T-helper 1 cell (primary cell): ENCODE measurements around the gene ADAM19.
A peak's percentile ranks its signal among the peaks of the same experiment; 100 is the strongest.
"Not testable (repeated sequence)": the region's sequence is repeated elsewhere in the genome, so short reads cannot be mapped to it uniquely, and the experiment has no call there.

Source experiments
- DNase-seq, 5 donors: peaks; one replicate each; pipeline ENCODE4 v3.0.0-alpha.2; 2012 to 2020

The ADAM19 gene

GRCh38 chr5:157513182-157513581 lies 62.4 kb downstream of the ADAM19 start:
- DNase-seq, result no peak

GRCh38 chr5:157511651-157512644 lies 63.6 kb downstream of the ADAM19 start:
- DNase-seq, result peak in 1 of 5 donors; percentile 33

- no peak for DNase-seq
Measured at GRCh38 chr5:157510682-157511081, 64.9 kb downstream of the ADAM19 start.

DNA sequence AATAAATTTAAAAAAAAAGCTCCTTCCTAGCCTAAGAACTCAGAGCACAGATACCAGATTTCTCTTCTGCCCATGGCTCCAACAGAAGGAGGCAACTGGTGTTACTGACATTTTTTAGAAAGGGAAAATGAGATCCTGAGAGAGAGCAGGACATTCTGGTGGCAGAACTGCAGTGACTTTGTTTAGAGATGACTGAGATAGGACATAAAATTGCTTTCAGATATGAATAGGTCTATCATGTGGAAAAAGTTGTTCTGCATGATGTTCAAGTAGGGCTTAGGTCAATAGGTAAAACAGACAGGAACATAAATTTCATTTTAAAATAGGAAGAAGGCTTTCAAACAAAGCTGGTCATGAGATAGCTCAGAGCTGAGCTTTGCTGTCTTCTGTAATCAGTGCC lies 66.0 kb downstream of the ADAM19 start:
- no peak for DNase-seq

DNA sequence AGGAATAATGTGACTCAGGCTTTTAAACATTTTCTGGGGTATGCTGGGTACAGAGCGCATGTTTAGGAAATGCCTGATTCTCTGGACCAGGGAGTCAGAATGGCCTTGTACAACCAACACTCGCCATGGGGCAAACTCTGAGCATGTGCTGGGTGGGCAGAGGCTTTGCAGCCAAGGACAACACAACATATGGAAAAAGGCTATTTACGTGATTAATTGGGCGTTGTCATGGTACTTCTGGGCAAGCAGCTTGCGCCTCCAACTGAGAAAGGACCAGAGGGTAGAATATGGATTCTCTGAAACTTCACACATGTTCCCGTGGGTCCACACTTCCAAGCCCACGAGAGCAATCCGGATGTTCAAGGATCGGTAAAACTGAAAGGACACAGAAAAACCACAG lies 66.5 kb downstream of the ADAM19 start:
- DNase-seq, result no peak

- no peak for DNase-seq
Measured at GRCh38 chr5:157506981-157507780, 68.4 kb downstream of the ADAM19 start.

DNA sequence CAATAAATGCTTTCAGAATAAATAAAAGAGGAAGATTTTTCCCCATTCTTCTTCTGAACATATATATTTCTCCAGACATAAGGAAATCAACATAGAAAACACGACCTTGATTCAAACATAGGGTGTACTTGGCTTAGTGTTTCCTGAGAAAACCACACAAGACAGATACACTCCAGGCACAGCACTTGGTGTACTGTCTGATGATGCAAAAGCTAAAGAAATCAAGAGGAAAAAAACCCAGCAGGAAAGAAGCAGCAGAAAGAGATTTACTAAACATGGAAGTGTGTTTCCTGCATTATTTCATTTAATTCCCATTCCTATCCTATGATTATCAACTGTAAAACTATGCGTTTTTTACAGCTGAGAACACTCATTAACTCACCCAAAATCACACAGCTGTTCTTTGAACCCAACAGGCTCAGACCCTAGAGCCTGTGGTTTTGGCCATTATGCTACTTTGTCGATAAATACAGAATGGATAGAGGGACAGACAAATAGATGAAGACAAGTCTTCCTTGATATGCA lies 69.4 kb downstream of the ADAM19 start:
- no peak for DNase-seq

DNA sequence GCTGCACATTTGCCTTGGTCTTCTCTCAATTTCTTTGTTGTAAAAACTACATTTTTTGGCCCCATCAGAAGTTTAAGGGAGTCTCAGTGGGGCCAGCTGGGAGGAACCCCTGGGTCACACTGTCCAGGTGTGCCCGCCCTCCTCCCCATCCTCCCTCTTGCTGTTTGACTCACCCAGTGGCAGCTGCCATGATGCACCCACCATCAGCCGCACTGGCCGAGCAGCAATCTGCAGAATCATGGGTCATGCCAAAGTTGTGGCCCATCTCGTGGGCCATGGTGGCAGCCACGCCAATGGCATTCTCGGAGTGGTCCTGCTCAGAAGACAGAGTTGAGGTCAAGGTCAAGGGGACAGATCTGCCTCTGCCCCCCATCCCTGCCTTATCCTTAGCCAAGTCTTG lies 70.1 kb downstream of the ADAM19 start:
- no peak for DNase-seq

DNA sequence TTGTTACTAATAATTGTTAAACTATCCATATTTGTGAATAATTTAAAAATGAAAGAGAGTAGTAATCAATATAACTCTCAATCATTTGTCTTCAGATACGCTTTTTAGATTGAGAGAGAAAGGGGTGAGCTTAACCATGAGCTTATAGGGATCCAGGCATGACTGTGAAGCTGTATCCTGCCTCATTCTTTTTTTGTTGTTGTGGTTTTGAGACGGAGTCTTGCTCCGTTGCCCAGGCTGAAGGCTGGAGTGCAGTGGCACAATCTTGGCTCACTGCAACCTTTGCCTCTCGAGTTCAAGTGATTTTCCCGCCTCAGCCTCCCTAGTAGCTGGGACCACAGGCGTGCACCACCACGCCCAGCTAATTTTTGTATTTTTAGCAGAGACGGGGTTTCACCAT lies 71.5 kb downstream of the ADAM19 start:
- no peak for DNase-seq

- DNase-seq, result no peak
Measured at GRCh38 chr5:157502143-157502647, 73.4 kb downstream of the ADAM19 start.

DNA sequence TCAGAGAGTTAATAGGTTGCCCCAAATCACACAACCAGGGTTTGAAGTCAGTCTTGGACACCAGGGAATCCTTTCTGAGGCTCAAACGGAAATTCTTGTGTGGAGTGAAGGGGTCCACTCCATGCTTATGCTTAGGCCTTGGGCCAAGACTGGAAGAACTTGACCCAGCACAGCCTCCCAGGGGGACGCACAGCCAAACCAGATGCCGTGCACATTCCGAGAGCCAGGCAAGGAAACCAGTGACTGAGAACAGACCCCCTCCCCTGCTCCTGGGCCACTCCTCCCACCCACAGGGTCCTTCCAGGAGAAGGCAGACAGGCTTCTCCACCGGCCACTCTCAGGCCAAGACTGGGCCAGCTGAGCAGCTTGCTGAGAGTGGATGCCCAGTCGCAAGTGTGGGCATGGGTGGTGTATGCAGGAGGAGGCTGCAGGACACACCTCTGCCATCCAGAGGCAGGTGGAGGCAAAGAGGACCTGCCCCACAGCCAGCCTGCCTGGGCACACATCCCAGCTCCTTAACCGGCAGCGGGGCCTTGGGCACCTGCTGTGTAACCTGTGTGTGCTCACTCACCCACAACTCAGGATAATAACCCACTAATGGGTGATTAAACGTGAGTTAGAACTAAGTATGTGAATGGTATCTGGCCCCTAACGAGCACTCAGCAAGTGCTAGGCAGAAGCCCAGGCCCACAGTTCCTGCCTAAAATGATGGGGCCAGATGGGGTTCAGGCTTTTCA lies 77.5 kb downstream of the ADAM19 start:
- DNase-seq, result no peak

DNA sequence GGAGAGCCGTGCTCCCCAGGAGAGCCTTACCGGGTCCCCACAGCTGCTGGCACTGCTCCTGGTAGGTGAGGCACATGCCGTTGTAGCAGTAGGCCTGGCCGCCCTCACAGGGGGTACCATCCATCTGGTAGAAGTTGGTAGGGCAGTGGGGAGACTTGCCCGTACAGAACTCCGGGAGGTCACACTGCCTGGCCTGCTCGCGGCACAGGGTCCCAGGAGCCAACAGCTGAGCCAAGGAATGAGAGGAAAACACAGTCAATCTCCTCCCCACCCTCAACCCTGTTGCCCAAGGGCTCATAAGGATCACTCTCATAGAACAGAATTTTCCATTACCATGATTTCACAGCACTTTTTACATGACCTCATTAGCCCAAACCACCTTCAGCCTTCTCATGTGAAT lies 78.7 kb downstream of the ADAM19 start:
- DNase-seq, result no peak

DNA sequence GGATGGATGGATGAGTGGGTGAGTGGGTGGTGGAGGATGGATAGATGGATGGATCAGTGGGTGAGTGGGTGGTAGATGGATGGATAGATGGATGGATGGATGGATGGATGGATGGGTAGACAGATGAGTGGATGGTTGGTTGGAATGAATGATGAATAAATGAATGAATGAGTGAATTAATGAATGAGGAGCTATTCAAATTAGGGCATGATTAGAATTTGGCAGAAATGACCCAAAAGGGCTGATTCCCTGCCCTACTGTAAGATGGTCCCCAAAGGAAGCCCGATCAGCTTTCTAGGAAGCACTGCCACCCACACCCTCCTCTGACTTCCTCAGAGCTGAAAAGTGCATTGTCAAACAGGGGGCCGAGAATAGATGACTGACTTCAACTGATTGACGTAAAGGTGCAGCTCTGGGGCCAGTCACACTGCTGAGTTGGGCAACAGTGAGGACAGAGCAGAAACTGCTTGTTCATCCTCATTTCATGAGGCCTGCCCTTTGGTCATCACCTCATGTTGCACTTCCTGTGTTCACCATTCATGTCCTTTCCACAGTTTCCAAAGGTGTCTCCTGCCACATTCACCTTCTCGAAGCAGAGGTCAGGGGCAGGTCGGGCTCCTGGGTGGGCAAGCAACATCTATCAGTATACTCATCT lies 81.3 kb downstream of the ADAM19 start:
- no peak for DNase-seq

DNA sequence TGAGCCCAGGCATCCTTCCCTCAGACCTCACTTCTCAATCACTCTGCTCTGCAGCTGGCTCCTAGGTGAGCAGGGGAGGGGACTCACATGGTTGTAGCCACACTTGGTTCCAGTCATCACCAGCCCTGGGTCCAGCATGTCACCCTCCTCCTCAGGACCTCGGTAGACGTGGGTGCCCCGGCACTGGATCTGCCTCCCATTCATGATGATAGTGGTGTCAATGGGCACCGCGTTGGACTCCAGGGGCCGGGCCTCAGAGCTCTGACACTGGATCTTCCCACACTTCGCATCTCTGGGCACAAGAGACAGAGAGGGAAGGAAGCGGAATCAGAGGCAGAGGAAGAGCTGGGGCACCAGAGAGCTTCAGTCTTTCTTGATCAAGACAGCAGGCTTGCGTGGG lies 82.7 kb downstream of the ADAM19 start:
- no peak for DNase-seq

- DNase-seq, result no peak
Measured at GRCh38 chr5:157491471-157491995, 84.0 kb downstream of the ADAM19 start.

DNA sequence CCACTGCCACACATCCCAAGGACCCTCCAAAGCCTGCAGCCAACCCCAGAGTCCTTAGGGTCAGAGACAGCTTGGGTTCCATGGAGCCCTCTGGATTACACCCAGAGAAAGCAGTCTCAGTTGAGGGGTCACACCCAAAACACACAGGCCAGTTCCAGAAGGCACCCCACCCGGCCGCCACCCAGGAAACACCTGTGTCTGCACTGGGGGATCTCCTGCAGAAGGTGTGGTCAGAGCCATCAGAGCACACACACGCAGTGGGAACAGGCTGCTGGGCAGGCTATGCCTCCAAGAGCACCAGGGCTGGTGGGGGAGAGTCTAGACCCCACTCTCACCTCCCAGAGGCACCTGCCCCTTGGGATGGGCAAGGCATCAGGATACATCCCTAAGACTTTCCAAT lies 88.2 kb downstream of the ADAM19 start:
- no peak for DNase-seq

- DNase-seq, result no peak
Measured at GRCh38 chr5:157486861-157487260, 88.7 kb downstream of the ADAM19 start.

DNA sequence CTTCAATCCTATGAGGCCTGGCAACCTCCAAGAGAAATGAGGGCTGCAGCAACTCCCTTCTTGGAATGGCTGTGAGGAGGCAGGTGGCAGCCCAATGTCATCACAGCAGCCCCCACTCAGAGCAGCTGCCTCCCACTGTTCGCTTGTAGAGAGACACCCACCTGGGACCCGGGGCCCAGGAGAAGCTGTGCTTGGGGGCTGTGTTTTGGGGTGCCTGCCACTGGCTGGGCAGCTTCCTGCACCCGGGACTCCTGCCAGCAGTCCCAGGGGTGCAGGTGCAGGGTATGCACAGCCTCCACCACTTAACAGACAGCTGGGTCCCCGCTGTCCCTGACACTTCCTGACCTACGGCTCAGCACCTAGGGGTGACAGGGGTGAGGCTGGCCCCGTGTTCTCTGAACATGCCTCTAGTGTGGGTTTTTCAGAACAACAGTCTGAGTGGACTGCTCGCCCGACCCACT lies 89.3 kb downstream of the ADAM19 start:
- no peak for DNase-seq

GRCh38 chr5:157485811-157486210 lies 89.8 kb downstream of the ADAM19 start:
- no peak for DNase-seq

- DNase-seq, result no peak
Measured at GRCh38 chr5:157485340-157485739, 90.2 kb downstream of the ADAM19 start.

DNA sequence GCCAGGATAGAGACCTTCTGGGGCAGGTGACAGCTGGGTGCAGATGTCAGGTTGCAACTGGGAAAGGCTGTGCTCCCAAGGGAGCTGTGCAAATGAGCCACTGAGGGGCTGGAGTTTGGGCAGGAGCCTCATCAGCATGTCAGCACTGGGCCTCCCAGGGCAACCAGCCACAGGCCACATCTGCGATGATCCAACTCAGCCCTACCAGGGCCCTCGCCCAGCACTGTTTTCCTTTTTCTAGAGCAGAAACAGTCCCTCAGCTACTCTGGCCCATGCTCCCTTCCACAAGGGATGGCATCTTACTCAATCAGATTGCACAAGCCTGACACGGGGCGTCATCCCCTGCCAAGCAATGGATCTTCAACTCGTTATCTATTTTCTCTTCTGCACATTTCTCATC lies 90.8 kb downstream of the ADAM19 start:
- no peak for DNase-seq

DNA sequence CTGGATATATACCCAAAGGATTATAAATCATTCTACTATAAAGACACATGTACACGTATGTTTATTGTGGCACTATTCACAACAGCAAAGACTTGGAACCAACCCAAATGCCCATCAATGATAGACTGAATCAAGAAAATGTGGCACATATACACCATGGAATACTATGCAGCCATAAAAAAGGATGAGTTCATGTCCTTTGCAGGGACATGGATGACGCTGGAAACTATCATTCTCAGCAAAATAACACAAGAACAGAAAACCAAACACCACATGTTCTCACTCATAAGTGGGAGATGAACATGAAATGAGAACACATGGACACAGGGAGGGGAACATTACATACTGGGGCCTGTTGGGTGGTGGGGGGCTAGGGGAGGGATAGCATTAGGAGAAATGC lies 92.9 kb downstream of the ADAM19 start:
- not testable (repeated sequence) for DNase-seq
